Stimulated activated CD4-positive, alpha-beta T cell treated with anti-CD3 and anti-CD28 coated beads, Interleukin-15, amount 100 ng/mL, for 1 hour (primary cell): ENCODE measurements around the gene GPRIN2.
"Not testable (repeated sequence)": the region's sequence is repeated elsewhere in the genome, so short reads cannot be mapped to it uniquely, and the experiment has no call there.

Experiments
- DNase-seq, 2 donors: peaks; one replicate each; pipeline ENCODE4 v3.0.0-alpha.2; 2020; ENCODE audit warnings: low read depth in 1 of 2, low spot score in 1 of 2

Gene GPRIN2

GRCh38 chr10:46556515-46557318, at the start of gene GPRIN2:
GPRIN2 (minus strand) TSS chr10:46556658; CDS start chr10:46550736, 5,922 bp downstream.
- no peak for DNase-seq

GRCh38 chr10:46600516-46600915, 44.1 kb upstream of the GPRIN2 start:
- not testable (repeated sequence) for DNase-seq

- DNase-seq: not testable (repeated sequence)
Observed at GRCh38 chr10:46597616-46598246, 41.3 kb upstream of the GPRIN2 start.

- not testable (repeated sequence) for DNase-seq
Observed at GRCh38 chr10:46596570-46596969, 40.1 kb upstream of the GPRIN2 start.

GRCh38 chr10:46594453-46595063, 38.1 kb upstream of the GPRIN2 start:
- DNase-seq: not testable (repeated sequence)

- DNase-seq: not testable (repeated sequence)
Observed at GRCh38 chr10:46593307-46593706, 36.8 kb upstream of the GPRIN2 start.

- DNase-seq: not testable (repeated sequence)
Observed at GRCh38 chr10:46591053-46591452, 34.6 kb upstream of the GPRIN2 start.

GRCh38 chr10:46589589-46589988, 33.1 kb upstream of the GPRIN2 start:
- not testable (repeated sequence) for DNase-seq

- DNase-seq: not testable (repeated sequence)
Observed at GRCh38 chr10:46588221-46588620, 31.8 kb upstream of the GPRIN2 start.

- DNase-seq: not testable (repeated sequence)
Observed at GRCh38 chr10:46587546-46587945, 31.1 kb upstream of the GPRIN2 start.

- DNase-seq: not testable (repeated sequence)
Observed at GRCh38 chr10:46585246-46585645, 28.8 kb upstream of the GPRIN2 start.

GRCh38 chr10:46584196-46584595, 27.7 kb upstream of the GPRIN2 start:
- DNase-seq: not testable (repeated sequence)

GRCh38 chr10:46582568-46582967, 26.1 kb upstream of the GPRIN2 start:
- DNase-seq: not testable (repeated sequence)

- DNase-seq: not testable (repeated sequence)
Observed at GRCh38 chr10:46581997-46582396, 25.5 kb upstream of the GPRIN2 start.

- DNase-seq: not testable (repeated sequence)
Observed at GRCh38 chr10:46579378-46579777, 22.9 kb upstream of the GPRIN2 start.

GRCh38 chr10:46578474-46579178, 22.2 kb upstream of the GPRIN2 start, which contains the start of gene SYT15:
SYT15 (plus strand) TSS chr10:46579128; CDS start chr10:46579169, 41 bp downstream.
- not testable (repeated sequence) for DNase-seq

GRCh38 chr10:46577624-46578473, 21.4 kb upstream of the GPRIN2 start:
- not testable (repeated sequence) for DNase-seq

GRCh38 chr10:46573884-46574283, 17.4 kb upstream of the GPRIN2 start:
- not testable (repeated sequence) for DNase-seq

GRCh38 chr10:46573314-46573713, 16.9 kb upstream of the GPRIN2 start:
- DNase-seq: not testable (repeated sequence)

- not testable (repeated sequence) for DNase-seq
Observed at GRCh38 chr10:46572765-46573164, 16.3 kb upstream of the GPRIN2 start.
